Progenitor cell of endocrine pancreas (in vitro differentiated cells): Measurements from ENCODE around the gene NPS. TPM values are rescaled to one million over a fixed set of nuclear protein-coding genes. Genes with fewer than 3 reads are reported as not detected.

Experiments
- DNase-seq: peaks from one replicate; pipeline ENCODE4 v3.0.0; 2021; ENCODE audit warnings: low spot score; ENCODE audit not compliant: unreplicated experiment
- H3K27ac Mint-ChIP-seq: 2 replicates; pipeline ENCODE4 v1.8.0; 2021; ENCODE audit warnings: mild to moderate bottlenecking, moderate library complexity, mixed read lengths
- H3K27me3 Mint-ChIP-seq: 2 replicates; pipeline ENCODE4 v1.8.0; 2021; ENCODE audit warnings: mixed read lengths
- H3K36me3 Mint-ChIP-seq: 2 replicates; pipeline ENCODE4 v1.8.0; 2022; ENCODE audit warnings: mixed read lengths; ENCODE audit not compliant: insufficient read depth
- H3K4me1 Mint-ChIP-seq: 2 replicates; pipeline ENCODE4 v1.8.0; 2021; ENCODE audit warnings: low read depth, mixed read lengths
- H3K4me3 Mint-ChIP-seq: 2 replicates; pipeline ENCODE4 v1.8.0; 2021; ENCODE audit warnings: low read depth, mild to moderate bottlenecking, moderate library complexity, mixed read lengths
- H3K9me3 Mint-ChIP-seq: 2 replicates; pipeline ENCODE4 v1.8.0; 2021; ENCODE audit warnings: low read depth, mixed read lengths
- total RNA-seq: library from RNA; stranded (reverse); gene quantifications from 2 replicates; pipeline ENCODE4 v1.2.1, GENCODE V29; 2021
- TF ChIP-seq, protein P1 (sequence below): fragments of 200-600 bp; sonication (generic); IDR thresholded peaks from one replicate; pipeline ENCODE4 v1.5.0; 2021; ENCODE audit warnings: antibody characterized with exemption, mild to moderate bottlenecking; ENCODE audit not compliant: unreplicated experiment

NPS gene
- total RNA-seq, 1 donor from 2014 or later: not detected

DNA sequence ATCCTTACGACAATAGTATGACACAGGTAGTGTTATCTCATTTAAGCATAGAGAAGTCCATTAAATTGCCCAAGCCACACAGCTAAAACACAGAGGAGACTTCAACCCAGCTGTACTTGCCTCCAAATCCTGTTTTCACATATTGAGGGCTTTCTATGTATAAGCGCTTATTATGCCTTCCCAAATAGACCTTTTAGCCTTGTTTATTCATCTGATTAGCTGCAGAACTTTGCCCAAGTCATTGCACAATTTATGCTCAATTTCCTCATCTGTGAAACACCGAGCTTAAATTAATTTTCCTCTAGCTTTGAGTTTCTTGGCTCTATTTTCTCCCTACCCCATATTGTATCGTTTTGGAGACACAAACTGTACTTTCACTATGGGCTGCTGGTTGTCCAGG is 15.5 kb downstream of the NPS start:
- TF ChIP-seq, protein P1, sequence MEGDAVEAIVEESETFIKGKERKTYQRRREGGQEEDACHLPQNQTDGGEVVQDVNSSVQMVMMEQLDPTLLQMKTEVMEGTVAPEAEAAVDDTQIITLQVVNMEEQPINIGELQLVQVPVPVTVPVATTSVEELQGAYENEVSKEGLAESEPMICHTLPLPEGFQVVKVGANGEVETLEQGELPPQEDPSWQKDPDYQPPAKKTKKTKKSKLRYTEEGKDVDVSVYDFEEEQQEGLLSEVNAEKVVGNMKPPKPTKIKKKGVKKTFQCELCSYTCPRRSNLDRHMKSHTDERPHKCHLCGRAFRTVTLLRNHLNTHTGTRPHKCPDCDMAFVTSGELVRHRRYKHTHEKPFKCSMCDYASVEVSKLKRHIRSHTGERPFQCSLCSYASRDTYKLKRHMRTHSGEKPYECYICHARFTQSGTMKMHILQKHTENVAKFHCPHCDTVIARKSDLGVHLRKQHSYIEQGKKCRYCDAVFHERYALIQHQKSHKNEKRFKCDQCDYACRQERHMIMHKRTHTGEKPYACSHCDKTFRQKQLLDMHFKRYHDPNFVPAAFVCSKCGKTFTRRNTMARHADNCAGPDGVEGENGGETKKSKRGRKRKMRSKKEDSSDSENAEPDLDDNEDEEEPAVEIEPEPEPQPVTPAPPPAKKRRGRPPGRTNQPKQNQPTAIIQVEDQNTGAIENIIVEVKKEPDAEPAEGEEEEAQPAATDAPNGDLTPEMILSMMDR: no peak
- Mint-ChIP-seq H3K27me3 (peaks cover 19% of the 10 kb centered on the region), H3K9me3 (no peaks in the 10 kb centered on the region), H3K4me1 (no peaks in the 10 kb centered on the region), H3K27ac (no peak overlapping the region), H3K4me3 (no peak overlapping the region), H3K36me3 (no peaks in the 10 kb centered on the region)
- DNase-seq: no peak

DNA sequence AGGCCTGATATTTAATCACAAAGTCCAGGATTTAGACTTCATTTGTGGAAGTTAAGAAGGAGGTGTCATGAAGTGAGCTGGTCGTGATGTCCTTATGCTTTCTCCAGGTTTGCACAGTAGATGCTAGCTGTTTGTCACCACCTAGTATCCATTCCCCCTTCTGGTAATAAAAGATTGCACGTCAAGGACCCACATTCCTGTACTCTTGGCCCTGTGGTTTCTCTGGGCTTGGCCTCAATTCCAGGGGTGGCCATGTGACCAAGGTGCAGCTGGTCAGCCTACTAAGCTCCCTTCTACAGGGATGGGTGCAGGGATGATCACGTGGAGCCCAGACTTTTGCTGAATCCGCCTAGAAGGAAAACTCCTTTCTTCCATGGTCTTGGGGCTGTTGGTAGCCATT is 16.5 kb downstream of the NPS start:
- Mint-ChIP-seq H3K27ac (no peak overlapping the region), H3K9me3 (no peaks in the 10 kb centered on the region), H3K4me1 (no peaks in the 10 kb centered on the region), H3K4me3 (no peak overlapping the region), H3K27me3 (peaks cover 19% of the 10 kb centered on the region), H3K36me3 (no peaks in the 10 kb centered on the region)
- DNase-seq: no peak
- TF ChIP-seq, protein P1: no peak

- Mint-ChIP-seq H3K4me1 (no peaks in the 10 kb centered on the region), H3K9me3 (peaks cover 9% of the 10 kb centered on the region), H3K27me3 (peaks cover 30% of the 10 kb centered on the region), H3K27ac (no peak overlapping the region), H3K36me3 (no peaks in the 10 kb centered on the region), H3K4me3 (no peak overlapping the region)
- TF ChIP-seq, protein P1: no peak
- DNase-seq: no peak
These were observed 20.1 kb downstream of the NPS start for GRCh38 chr10:127569210-127569609.

GRCh38 chr10:127570036-127570435 is 20.9 kb downstream of the NPS start:
- Mint-ChIP-seq H3K9me3 (peaks cover 9% of the 10 kb centered on the region), H3K4me1 (no peaks in the 10 kb centered on the region), H3K4me3 (no peak overlapping the region), H3K36me3 (no peaks in the 10 kb centered on the region), H3K27ac (no peak overlapping the region), H3K27me3 (peaks cover 36% of the 10 kb centered on the region)
- no peak for DNase-seq
- TF ChIP-seq, protein P1: no peak

DNA sequence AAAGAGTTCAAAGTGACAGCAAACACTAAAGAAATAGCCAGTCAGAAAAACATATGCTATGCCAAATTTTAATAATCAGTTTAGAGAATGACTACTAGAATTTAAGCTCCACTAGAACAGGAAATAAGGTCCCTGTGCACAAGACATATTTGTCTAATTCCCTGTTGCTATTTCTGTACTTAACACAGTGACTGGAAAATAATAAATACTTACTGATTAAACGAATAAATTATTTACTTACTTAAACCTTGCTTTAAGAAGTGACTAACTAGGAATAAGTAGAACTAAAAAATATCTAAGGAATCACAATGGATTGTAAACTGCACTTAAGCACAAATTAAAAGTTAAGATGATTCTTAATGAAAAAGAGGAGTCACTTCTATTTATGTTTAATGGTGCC is 22.3 kb downstream of the NPS start:
- peaks cover 9% of the 10 kb centered on the region for H3K9me3 Mint-ChIP-seq
- H3K27me3 Mint-ChIP-seq: peaks cover 34% of the 10 kb centered on the region
- H3K27ac Mint-ChIP-seq: no peak overlapping the region
- H3K36me3 Mint-ChIP-seq: no peaks in the 10 kb centered on the region
- TF ChIP-seq, protein P1: no peak
- H3K4me3 Mint-ChIP-seq: no peak overlapping the region
- DNase-seq: no peak
- no peaks in the 10 kb centered on the region for H3K4me1 Mint-ChIP-seq
